PC-3 (cell line): ENCODE measurements around the gene ITGA4. TPM values are rescaled to one million over a fixed set of nuclear protein-coding genes. Genes with fewer than 3 reads are reported as not detected.

Source experiments
- ATAC-seq: fragments of 200-7000 bp; cut with Tn5 transposase; 2 replicates; pipeline ENCODE4 v1.9.1; 2020; ENCODE audit warnings: mild to moderate bottlenecking, moderate library complexity
- BruUV-seq: library from RNA; stranded (reverse); fragments of 400-500 nt; replicated peaks from 2 replicates; lab custom pipeline; 2021; lab: Mats Ljungman, UMichigan
- CTCF ChIA-PET: fragments of 300-600 bp; sonication (Branson Sonifier 250); formaldehyde crosslinking; loops from one replicate; lab custom pipeline; 2022; ENCODE audit warnings: antibody characterized with exemption; lab: Charles Lee
- POLR2A ChIA-PET: fragments of 300-600 bp; sonication (Branson Sonifier 250); formaldehyde crosslinking; loops from one replicate; lab custom pipeline; 2022; ENCODE audit warnings: antibody characterized with exemption; ENCODE audit not compliant: unreplicated experiment; lab: Charles Lee
- DNase-seq: peaks from one replicate; pipeline ENCODE4 v3.0.0-alpha.2; 2015
- H2AFZ ChIP-seq: fragments of 300-600 bp; sonication (generic); 2 replicates; pipeline ENCODE4 v1.6.0; 2016; ENCODE audit warnings: antibody characterized with exemption, low read length
- H3F3A ChIP-seq: fragments of 300-600 bp; sonication (generic); one replicate; pipeline ENCODE4 v1.6.0; 2017; ENCODE audit warnings: antibody characterized with exemption, low read length, control low read depth, mild to moderate bottlenecking; ENCODE audit not compliant: unreplicated experiment
- H3K27ac ChIP-seq: fragments of 300-600 bp; sonication (generic); 2 replicates; pipeline ENCODE4 v1.5.1; 2016; ENCODE audit warnings: mild to moderate bottlenecking, low read length
- H3K27me3 ChIP-seq: fragments of 300-600 bp; sonication (generic); 2 replicates; pipeline ENCODE4 v1.6.1; 2016; ENCODE audit warnings: low read length, mixed read lengths
- H3K36me3 ChIP-seq: fragments of 300-600 bp; sonication (generic); 2 replicates; pipeline ENCODE4 v1.6.1; 2016; ENCODE audit warnings: low read depth, mixed run types, low read length, mixed read lengths
- H3K4me1 ChIP-seq: fragments of 300-600 bp; sonication (generic); 2 replicates; pipeline ENCODE4 v1.5.1; 2016; ENCODE audit warnings: low read length; ENCODE audit not compliant: insufficient read depth
- H3K4me2 ChIP-seq: fragments of 300-600 bp; sonication (generic); 2 replicates; pipeline ENCODE4 v1.6.0; 2016; ENCODE audit warnings: low read length
- H3K4me3 ChIP-seq: fragments of 300-600 bp; sonication (generic); 2 replicates; pipeline ENCODE4 v1.5.1; 2016; ENCODE audit warnings: mild to moderate bottlenecking, low read length, mixed read lengths
- H3K79me2 ChIP-seq: fragments of 300-600 bp; sonication (generic); 2 replicates; pipeline ENCODE4 v1.6.1; 2017; ENCODE audit warnings: low read length, mixed read lengths
- H3K9ac ChIP-seq: fragments of 300-600 bp; sonication (generic); 2 replicates; pipeline ENCODE4 v1.6.0; 2016; ENCODE audit warnings: mild to moderate bottlenecking, low read length
- H3K9me2 ChIP-seq: fragments of 300-600 bp; sonication (generic); replicated peaks from 2 replicates; pipeline ENCODE4 v1.6.1; 2016; ENCODE audit warnings: mixed run types, low read length, mixed read lengths
- H3K9me3 ChIP-seq: fragments of 300-600 bp; sonication (generic); 2 replicates; pipeline ENCODE4 v1.6.1; 2016; ENCODE audit warnings: low read length, mixed read lengths
- H4K20me1 ChIP-seq: fragments of 300-600 bp; sonication (generic); 2 replicates; pipeline ENCODE4 v1.6.1; 2016; ENCODE audit warnings: low read length, mixed read lengths
- EZH2 ChIP-seq: fragments of 300-600 bp; sonication (generic); IDR thresholded peaks from one replicate; pipeline ENCODE4 v1.6.1; 2017; ENCODE audit warnings: antibody characterized with exemption, mild to moderate bottlenecking, low read length; ENCODE audit not compliant: unreplicated experiment
- EZH2phosphoT487 ChIP-seq: fragments of 300-600 bp; sonication (generic); IDR thresholded peaks from 2 replicates; pipeline ENCODE4 v1.6.1; 2018; ENCODE audit warnings: mild to moderate bottlenecking, antibody characterized with exemption, low read length, borderline replicate concordance
- intact Hi-C: fragments of 100-400 bp; cut with micrococcal nuclease; formaldehyde crosslinking; loops from 2 replicates; pipeline ENCODE4 v1.9.0; 2023
- total RNA-seq: library from RNA; depleted of rRNA; stranded (reverse); fragments of >200 nt; gene quantifications from 2 replicates; pipeline ENCODE4 v1.2.3, GENCODE V29; 2014
- TF ChIP-seq, protein P1 (sequence below): fragments of 300-600 bp; sonication (generic); conservative IDR thresholded peaks from 2 replicates; pipeline ENCODE4 v1.5.1; 2017; ENCODE audit warnings: antibody characterized with exemption, low read depth, mild to moderate bottlenecking, low read length

Gene ITGA4
- total RNA-seq, 1 experiment from 2014 or later: 1.0 TPM

GRCh38 chr2:181464966-181465365, 7.8 kb downstream of the ITGA4 start:
- no peak overlapping the region for H2AFZ ChIP-seq
- H3F3A ChIP-seq: no peaks in the 10 kb centered on the region
- ATAC-seq (no peak), DNase-seq (no peak)
- H3K9me2 ChIP-seq: no peaks in the 10 kb centered on the region
- H3K79me2 ChIP-seq: no peaks in the 10 kb centered on the region
- BruUV-seq: no TSS peak
- no peak overlapping the region for H3K27ac ChIP-seq
- POLR2A ChIA-PET: no interaction called here
- H4K20me1 ChIP-seq: no peaks in the 10 kb centered on the region
- no peak overlapping the region for H3K4me2 ChIP-seq
- H3K27me3 ChIP-seq: no peaks in the 10 kb centered on the region
- no peaks in the 10 kb centered on the region for H3K36me3 ChIP-seq
- intact Hi-C loops: loop anchor here (10.0 kb wide), 2 partner anchors 250 to 290 kb away; no protein-coding TSS in a partner anchor
- H3K4me1 ChIP-seq: no peaks in the 10 kb centered on the region
- H3K4me3 ChIP-seq: no peak overlapping the region
- CTCF ChIA-PET: no interaction called here
- no peaks in the 10 kb centered on the region for H3K9me3 ChIP-seq
- no peak overlapping the region for H3K9ac ChIP-seq
- TF ChIP-seq, protein P1, sequence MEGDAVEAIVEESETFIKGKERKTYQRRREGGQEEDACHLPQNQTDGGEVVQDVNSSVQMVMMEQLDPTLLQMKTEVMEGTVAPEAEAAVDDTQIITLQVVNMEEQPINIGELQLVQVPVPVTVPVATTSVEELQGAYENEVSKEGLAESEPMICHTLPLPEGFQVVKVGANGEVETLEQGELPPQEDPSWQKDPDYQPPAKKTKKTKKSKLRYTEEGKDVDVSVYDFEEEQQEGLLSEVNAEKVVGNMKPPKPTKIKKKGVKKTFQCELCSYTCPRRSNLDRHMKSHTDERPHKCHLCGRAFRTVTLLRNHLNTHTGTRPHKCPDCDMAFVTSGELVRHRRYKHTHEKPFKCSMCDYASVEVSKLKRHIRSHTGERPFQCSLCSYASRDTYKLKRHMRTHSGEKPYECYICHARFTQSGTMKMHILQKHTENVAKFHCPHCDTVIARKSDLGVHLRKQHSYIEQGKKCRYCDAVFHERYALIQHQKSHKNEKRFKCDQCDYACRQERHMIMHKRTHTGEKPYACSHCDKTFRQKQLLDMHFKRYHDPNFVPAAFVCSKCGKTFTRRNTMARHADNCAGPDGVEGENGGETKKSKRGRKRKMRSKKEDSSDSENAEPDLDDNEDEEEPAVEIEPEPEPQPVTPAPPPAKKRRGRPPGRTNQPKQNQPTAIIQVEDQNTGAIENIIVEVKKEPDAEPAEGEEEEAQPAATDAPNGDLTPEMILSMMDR: no peak
- TF ChIP-seq EZH2phosphoT487 (no peak), EZH2 (no peak)

- H3K4me2 ChIP-seq: no peak overlapping the region
- no peaks in the 10 kb centered on the region for H3F3A ChIP-seq
- no peak overlapping the region for H3K9ac ChIP-seq
- H3K36me3 ChIP-seq: no peaks in the 10 kb centered on the region
- peaks cover 4% of the 10 kb centered on the region for H3K4me1 ChIP-seq
- TF ChIP-seq EZH2phosphoT487 (no peak), EZH2 (no peak)
- TF ChIP-seq, protein P1: no peak
- BruUV-seq: no TSS peak
- H3K79me2 ChIP-seq: no peaks in the 10 kb centered on the region
- CTCF ChIA-PET: interaction anchor here (0.6 kb wide), 3 partner anchors 10 to 360 kb away, joined by 3 read pairs; no protein-coding TSS in a partner anchor
- no peak overlapping the region for H3K27ac ChIP-seq
- no peaks in the 10 kb centered on the region for H4K20me1 ChIP-seq
- H3K9me3 ChIP-seq: no peaks in the 10 kb centered on the region
- ATAC-seq (no peak), DNase-seq (no peak)
- no peak overlapping the region for H2AFZ ChIP-seq
- no peak overlapping the region for H3K4me3 ChIP-seq
- no peaks in the 10 kb centered on the region for H3K27me3 ChIP-seq
- intact Hi-C loops: loop anchor here (1.0 to 10.0 kb wide), 4 partner anchors 249 to 1342 kb away; no protein-coding TSS in a partner anchor
- POLR2A ChIA-PET: no interaction called here
- no peaks in the 10 kb centered on the region for H3K9me2 ChIP-seq
Observed at GRCh38 chr2:181465676-181466375, 8.6 kb downstream of the ITGA4 start.
